Right cardiac atrium (tissue), 5 donors: ENCODE measurements around the gene PARL. TPM values are rescaled to one million over a fixed set of nuclear protein-coding genes. Genes with fewer than 3 reads are reported as not detected.
"Not testable (repeated sequence)": the region's sequence is repeated elsewhere in the genome, so short reads cannot be mapped to it uniquely, and the experiment has no call there.

Experiments used
- ATAC-seq, 2 donors: fragments of 200-7000 bp; cut with Tn5 transposase; one replicate each; pipeline versions ENCODE4 v1.8.0 to v1.9.1; 2020; ENCODE audit warnings: moderate library complexity in 2 of 2, mild to moderate bottlenecking in 1 of 2
- DNase-seq, 3 donors: peaks; one replicate each; pipeline ENCODE4 v3.0.0-alpha.2; 2020
- H3K27ac ChIP-seq: one replicate; pipeline ENCODE4 v1.5.1; 2013; ENCODE audit warnings: mild to moderate bottlenecking, low read length, control low read depth, moderate library complexity
- H3K27me3 ChIP-seq: one replicate; pipeline ENCODE4 v1.6.1; 2013; ENCODE audit not compliant: control insufficient read depth, insufficient read depth
- H3K4me1 ChIP-seq: one replicate; pipeline ENCODE4 v1.6.1; 2013; ENCODE audit warnings: low read length; ENCODE audit not compliant: control insufficient read depth, insufficient read depth
- H3K4me3 ChIP-seq: one replicate; pipeline ENCODE4 v1.5.1; 2013; ENCODE audit warnings: low read length, control low read depth
- H3K9me3 ChIP-seq: one replicate; pipeline ENCODE4 v1.6.1; 2013; ENCODE audit warnings: low read length; ENCODE audit not compliant: control insufficient read depth
- WGBS: extraction: QIAGEN DNeasy Blood & Tissue Kit; methylation state at CpG from one replicate; pipeline ENCODE4 v1.1.7; 2013; 5-methylcytosine and 5-hydroxymethylcytosine counted together
- intact Hi-C, 4 donors: fragments of 100-400 bp; cut with DNase I; formaldehyde crosslinking; loops; one replicate each; pipeline versions ENCODE4 v1.11.0 to v1.14.0; 2022 to 2023
- polyA plus RNA-seq: library from polyadenylated mRNA; stranded (reverse); fragments of 200-250 nt; gene quantifications from one replicate; pipeline ENCODE4 v1.2.3, GENCODE V29; 2013
- total RNA-seq, 4 donors: library from RNA; stranded (reverse); fragmentation: NEBNext Ultra II Directional; extraction: Animal tissue kit (Norgen Biotek cat#: 25700); gene quantifications; one replicate each; pipeline ENCODE4 v1.2.1, GENCODE V29; 2021
- donor health status: healthy with polysubstance abuse.
- donor health status: DM: no; HTN: yes; CAD: no.
- donor health status: DM: no; HTN: no; CAD: no.
- donor health status: DM: no; HTN: yes; CAD: no; lungs with severe emphysema.
- donor health status: DM: yes; HTN: yes; CAD: no.

PARL gene
- total and polyA plus RNA-seq, 5 donors = 53.6 to 82.2 (median 62.2) TPM

GRCh38 chr3:183884097-183884426 is 618 bp downstream of the PARL start:
- Histone ChIP-seq H3K27me3 (no peaks in the 10 kb centered on the region), H3K9me3 (no peaks in the 10 kb centered on the region), H3K4me1 (no peaks in the 10 kb centered on the region), H3K4me3 (peak overlapping the region; percentile 71), H3K27ac (peak overlapping the region; percentile 26)
- 4% methylated on average over 9 of the region's 9 CpGs for WGBS
- ATAC-seq (no peak), DNase-seq (no peak)
- intact Hi-C loops = loop anchor here in 1 of 4 donors (10.0 kb wide), 1 partner anchor 131 kb away; the partner anchor contains the start of gene ABCC5

GRCh38 chr3:183883291-183884096 is 1.2 kb downstream of the PARL start:
- H3K4me3 ChIP-seq = peak overlapping the region; percentile 71
- ATAC-seq = no peak
- intact Hi-C loops = loop anchor here in 1 of 4 donors (10.0 kb wide), 1 partner anchor 131 kb away; the partner anchor contains the start of gene ABCC5
- no peak overlapping the region for H3K27ac ChIP-seq
- DNase-seq = no peak
- H3K27me3 ChIP-seq = no peaks in the 10 kb centered on the region
- no peaks in the 10 kb centered on the region for H3K9me3 ChIP-seq
- WGBS = 66% methylated on average over 16 of the region's 16 CpGs
- no peaks in the 10 kb centered on the region for H3K4me1 ChIP-seq

GRCh38 chr3:183880121-183880520 is 4.6 kb downstream of the PARL start:
- Histone ChIP-seq H3K4me3 (no peak overlapping the region), H3K4me1 (no peaks in the 10 kb centered on the region), H3K27me3 (no peaks in the 10 kb centered on the region), H3K27ac (no peak overlapping the region), H3K9me3 (no peaks in the 10 kb centered on the region)
- DNase-seq (no peak), ATAC-seq (no peak)
- intact Hi-C loops = loop anchor here in 1 of 4 donors (10.0 kb wide), 1 partner anchor 135 kb away; the partner anchor contains the start of gene ABCC5
- 85% methylated on average over 9 of the region's 9 CpGs for whole genome bisulfite sequencing

GRCh38 chr3:183879243-183879642 is 5.4 kb downstream of the PARL start:
- WGBS = 95% methylated on average over 2 of the region's 2 CpGs
- Histone ChIP-seq H3K27me3 (no peaks in the 10 kb centered on the region), H3K27ac (no peak overlapping the region), H3K9me3 (no peaks in the 10 kb centered on the region), H3K4me1 (no peaks in the 10 kb centered on the region), H3K4me3 (no peak overlapping the region)
- intact Hi-C loops = no loop called here
- no peak for DNase-seq
- no peak for ATAC-seq

- Histone ChIP-seq H3K4me3 (no peak overlapping the region), H3K4me1 (no peaks in the 10 kb centered on the region), H3K9me3 (no peaks in the 10 kb centered on the region), H3K27ac (no peak overlapping the region), H3K27me3 (no peaks in the 10 kb centered on the region)
- ATAC-seq (peak; percentile 42 to 48), DNase-seq (no peak)
- intact Hi-C loops = no loop called here
- WGBS = 88% methylated on average over 8 of the region's 8 CpGs
Measured at GRCh38 chr3:183878071-183878470, 6.6 kb downstream of the PARL start.

GRCh38 chr3:183877227-183877626 is 7.5 kb downstream of the PARL start:
- H3K9me3 ChIP-seq, H3K4me1 ChIP-seq, ATAC-seq, H3K4me3 ChIP-seq, H3K27ac ChIP-seq, DNase-seq, H3K27me3 ChIP-seq, intact Hi-C loops: not testable (repeated sequence)
- WGBS = 76% methylated on average over 5 of the region's 5 CpGs

GRCh38 chr3:183875411-183875810 is 9.3 kb downstream of the PARL start:
- Histone ChIP-seq H3K27me3 (no peaks in the 10 kb centered on the region), H3K4me3 (no peak overlapping the region), H3K9me3 (no peaks in the 10 kb centered on the region), H3K4me1 (peaks cover 2% of the 10 kb centered on the region), H3K27ac (no peak overlapping the region)
- no peak for ATAC-seq
- no peak for DNase-seq
- intact Hi-C loops = no loop called here

GRCh38 chr3:183873914-183874313 is 10.8 kb downstream of the PARL start:
- no peak overlapping the region for H3K27ac ChIP-seq
- H3K27me3 ChIP-seq = no peaks in the 10 kb centered on the region
- ATAC-seq (no peak), DNase-seq (no peak)
- H3K4me3 ChIP-seq = no peak overlapping the region
- H3K4me1 ChIP-seq = peaks cover 2% of the 10 kb centered on the region
- intact Hi-C loops = no loop called here
- no peaks in the 10 kb centered on the region for H3K9me3 ChIP-seq
- WGBS = 86% methylated on average over 3 of the region's 3 CpGs

- H3K27me3 ChIP-seq = no peaks in the 10 kb centered on the region
- H3K4me1 ChIP-seq = peaks cover 2% of the 10 kb centered on the region
- no peak overlapping the region for H3K27ac ChIP-seq
- no peaks in the 10 kb centered on the region for H3K9me3 ChIP-seq
- ATAC-seq (no peak), DNase-seq (no peak)
- H3K4me3 ChIP-seq = no peak overlapping the region
- WGBS = 69% methylated on average over 2 of the region's 2 CpGs
- intact Hi-C loops = no loop called here
Measured at GRCh38 chr3:183871541-183871940, 13.1 kb downstream of the PARL start.

GRCh38 chr3:183870563-183870962 is 14.1 kb downstream of the PARL start:
- WGBS = 87% methylated on average over 3 of the region's 3 CpGs
- Histone ChIP-seq H3K27me3 (no peaks in the 10 kb centered on the region), H3K4me3 (no peak overlapping the region), H3K27ac (no peak overlapping the region), H3K9me3 (no peaks in the 10 kb centered on the region), H3K4me1 (peaks cover 2% of the 10 kb centered on the region)
- intact Hi-C loops = no loop called here
- no peak for DNase-seq
- ATAC-seq = no peak

GRCh38 chr3:183868796-183869195 is 15.9 kb downstream of the PARL start:
- WGBS = 84% methylated on average over 1 of the region's 1 CpG
- no peak for DNase-seq
- intact Hi-C loops = no loop called here
- no peak overlapping the region for H3K4me3 ChIP-seq
- no peaks in the 10 kb centered on the region for H3K9me3 ChIP-seq
- H3K4me1 ChIP-seq = peaks cover 2% of the 10 kb centered on the region
- no peak for ATAC-seq
- no peaks in the 10 kb centered on the region for H3K27me3 ChIP-seq
- H3K27ac ChIP-seq = no peak overlapping the region
